Endothelial cell of umbilical vein (primary cell): ENCODE results near the gene VCL. TPM values are rescaled to one million over a fixed set of nuclear protein-coding genes. Genes with fewer than 3 reads are reported as not detected.

ENCODE experiments used
- Bru-seq: library from RNA; stranded (reverse); fragments of 400-500 nt; gene quantifications from one replicate; lab custom pipeline; 2021; lab: Mats Ljungman, UMichigan
- BruChase-seq, 2 experiments: library from RNA; stranded (reverse); fragments of 400-500 nt; gene quantifications; one replicate each; lab custom pipeline; 2021; lab: Mats Ljungman, UMichigan
- BruUV-seq: library from RNA; stranded (reverse); fragments of 400-500 nt; replicated peaks from 2 replicates; lab custom pipeline; 2021; lab: Mats Ljungman, UMichigan
- CTCF ChIA-PET: fragments of 300-600, 350-600 bp; sonication (Branson Sonifier 250); formaldehyde crosslinking; loops from one replicate; lab custom pipeline; 2021; ENCODE audit warnings: antibody characterized with exemption, inconsistent platforms; lab: Charles Lee
- POLR2A ChIA-PET: fragments of 300-600, 350-600 bp; sonication (Branson Sonifier 250); formaldehyde crosslinking; loops from one replicate; lab custom pipeline; 2021; ENCODE audit warnings: antibody characterized with exemption, inconsistent platforms; lab: Charles Lee
- DNase-seq: peaks from one replicate; pipeline ENCODE4 v3.0.0-alpha.2; 2011; ENCODE audit warnings: low read depth, low spot score
- FAIRE-seq: peaks from 2 replicates; lab custom pipeline; 2011; peaks lifted over from hg19 to GRCh38; lab: Jason Lieb, UNC
- H2AFZ ChIP-seq: 2 replicates; pipeline ENCODE4 v1.6.0; 2012; ENCODE audit warnings: low read depth, low read length, control low read depth, inconsistent platforms
- H3K27ac ChIP-seq: 2 replicates; pipeline ENCODE4 v1.5.1; 2011; ENCODE audit warnings: low read depth, mild to moderate bottlenecking, control low read depth, low read length, moderate library complexity; ENCODE audit not compliant: insufficient read depth
- H3K27me3 ChIP-seq, 2 experiments: 2 replicates each; pipeline versions ENCODE4 v1.6.0 to v1.6.1; 2011; ENCODE audit warnings: low read length in 2 of 2, mixed read lengths in 1 of 2; ENCODE audit not compliant: control insufficient read depth in 2 of 2, insufficient read depth in 2 of 2
- H3K36me3 ChIP-seq, 2 experiments: 2 replicates in 1 of 2; 3 replicates in 1 of 2; pipeline ENCODE4 v1.5.1; 2011; ENCODE audit warnings: low read length in 2 of 2, mild to moderate bottlenecking in 1 of 2, moderate library complexity in 1 of 2; ENCODE audit not compliant: control insufficient read depth in 2 of 2, insufficient read depth in 2 of 2; ENCODE audit errors: extremely low read depth in 1 of 2
- H3K4me1 ChIP-seq: 3 replicates; pipeline ENCODE4 v1.5.1; 2011; ENCODE audit warnings: mild to moderate bottlenecking, low read length; ENCODE audit not compliant: control insufficient read depth, insufficient read depth; ENCODE audit errors: extremely low read depth
- H3K4me2 ChIP-seq: 2 replicates; pipeline ENCODE4 v1.6.1; 2011; ENCODE audit warnings: low read length, control low read depth, mixed read lengths; ENCODE audit not compliant: insufficient read depth
- H3K4me3 ChIP-seq, 3 experiments: fragments of 200-600 bp in 1 of 3; sonication (generic), shearing (Covaris generic) in 1 of 3; replicated peaks in 1 of 3; 2 replicates each; pipeline ENCODE4 v1.5.1; 2011 to 2016; ENCODE audit warnings: control low read depth in 3 of 3, low read length in 3 of 3, mild to moderate bottlenecking in 2 of 3, inconsistent platforms in 1 of 3, low read depth in 1 of 3, moderate library complexity in 1 of 3; ENCODE audit not compliant: insufficient read depth in 1 of 3
- H3K79me2 ChIP-seq: 2 replicates; pipeline ENCODE4 v1.6.0; 2012; ENCODE audit warnings: low read length, inconsistent platforms; ENCODE audit not compliant: control insufficient read depth, insufficient read depth
- H3K9ac ChIP-seq: replicated peaks from 2 replicates; pipeline ENCODE3; 2011; ENCODE audit warnings: low read length, control low read depth; ENCODE audit not compliant: insufficient read depth; ENCODE audit errors: extremely low read depth
- H3K9me1 ChIP-seq: replicated peaks from 3 replicates; pipeline ENCODE4 v1.6.0; 2011; ENCODE audit warnings: mild to moderate bottlenecking, low read length; ENCODE audit not compliant: control insufficient read depth, insufficient read depth; ENCODE audit errors: extremely low read depth
- H3K9me3 ChIP-seq: replicated peaks from 2 replicates; pipeline ENCODE4 v1.5.1; 2012; ENCODE audit warnings: low read length, inconsistent platforms; ENCODE audit not compliant: control insufficient read depth, insufficient read depth
- H4K20me1 ChIP-seq: replicated peaks from 2 replicates; pipeline ENCODE3; 2011; ENCODE audit warnings: mild to moderate bottlenecking, low read length; ENCODE audit not compliant: control insufficient read depth, insufficient read depth; ENCODE audit errors: extremely low read depth
- GATA2 ChIP-seq: IDR thresholded peaks from 2 replicates; pipeline ENCODE4 v1.7.0; 2011; ENCODE audit warnings: low read depth, mild to moderate bottlenecking, moderate library complexity, mixed read lengths, low read length; ENCODE audit not compliant: insufficient read length, insufficient read depth
- POLR2A ChIP-seq: IDR thresholded peaks from 2 replicates; pipeline ENCODE4 v1.6.1; 2012; ENCODE audit warnings: low read depth, mild to moderate bottlenecking, control low read depth, low read length
- POLR2AphosphoS5 ChIP-seq: IDR thresholded peaks from 2 replicates; pipeline ENCODE4 v1.6.1; 2012; ENCODE audit warnings: low read depth, mild to moderate bottlenecking, control low read depth, low read length, moderate library complexity; ENCODE audit not compliant: insufficient read depth
- dilution Hi-C: fragments of 300-500 bp; cut with MboI; formaldehyde crosslinking; loops from one replicate; pipeline ENCODE4 v1.15.0; 2019; ENCODE audit warnings: low sequenced_read_pairs; ENCODE audit not compliant: extremely low pct_ligation_motif_present
- intact Hi-C: fragments of 100-400 bp; cut with micrococcal nuclease; formaldehyde crosslinking; loops from one replicate; pipeline ENCODE4 v1.10.0; 2022
- long read RNA-seq: library from polyadenylated mRNA; stranded (forward); transcript quantifications from one replicate; pipeline ENCODE4 v2.0.0, GENCODE V29; 2021
- polyA minus RNA-seq, 3 experiments: library from RNA; depleted of rRNA, polyadenylated mRNA; stranded (reverse); fragments of >200 nt; gene quantifications; 1 replicate in 1 of 3; 2 replicates in 2 of 3; pipeline ENCODE4 v1.2.3, GENCODE V29; 2011
- polyA plus RNA-seq, 4 experiments: library from polyadenylated mRNA; depleted of rRNA in 3 of 4; stranded (reverse) in 3 of 4; unstranded in 1 of 4; fragments of >200 nt; gene quantifications; 2 replicates each; pipeline versions ENCODE4 v1.2.1 to v1.2.3, GENCODE V29; 2011 to 2012; ENCODE audit warnings: missing spikeins in 1 of 4
- total RNA-seq: library from RNA; stranded (reverse); gene quantifications from 2 replicates; pipeline ENCODE4 v1.2.3, GENCODE V29; 2021

The VCL gene
- total RNA-seq (203 and 231 TPM in 2 replicates), polyA plus RNA-seq (92.7 and 95.4 TPM in 2 replicates), polyA minus RNA-seq (182 and 207 TPM in 2 replicates), Bru-seq, nascent RNA (percentile 96 among the genes with signal in this experiment), BruChase-seq, experiment 1, labeled RNA remaining after a 6-hour chase (percentile 93 among the genes with signal in this experiment), BruChase-seq, experiment 2, labeled RNA remaining after a 2-hour chase (percentile 88 among the genes with signal in this experiment)
- polyA plus RNA-seq (2011; cell fraction: cytosol; rRNA removed), result 82.0 and 83.1 TPM in 2 replicates
- 242 and 287 TPM in 2 replicates for polyA plus RNA-seq (2011; cell fraction: nucleus; rRNA removed)
- polyA plus RNA-seq (2012), result 141 and 150 TPM in 2 replicates
- 40.0 TPM for polyA minus RNA-seq (2011; cell fraction: cytosol; rRNA and poly(A)+ RNA removed)
- polyA minus RNA-seq (2011; cell fraction: nucleus; rRNA and poly(A)+ RNA removed), result 197 and 317 TPM in 2 replicates
- long read RNA-seq, full-length matches to known transcripts, result 154 of 260 reads
- long read RNA-seq, partial matches to known transcripts, result 36 of 260 reads
- long read RNA-seq, other reads (novel, unspliced or antisense), result 70 of 260 reads

- Histone ChIP-seq H3K4me3 (peak within 1 kb of the TSS; percentile 73 to 91 (median 86)), H3K79me2 (peaks cover 50% of the 10 kb centered on the region), H3K27ac (peak within 1 kb of the TSS; percentile 83), H3K27me3 (no peaks in the 10 kb centered on the region), H3K36me3 (no peaks in the 10 kb centered on the region), H2AFZ (peak within 1 kb of the TSS; percentile 89), H3K4me2 (peak within 1 kb of the TSS; percentile 89), H3K4me1 (peaks cover 24% of the 10 kb centered on the region), H3K9me1 (no peaks in the 10 kb centered on the region), H4K20me1 (no peaks in the 10 kb centered on the region), H3K9me3 (no peaks in the 10 kb centered on the region), H3K9ac (peak within 1 kb of the TSS; percentile 95)
- peak; percentile 99 for TF ChIP-seq POLR2A
- TF ChIP-seq POLR2AphosphoS5, result peak; percentile 99
- TF ChIP-seq GATA2, result no peak
- DNase-seq (peak; percentile 99), FAIRE-seq (peak; percentile 83)
- ChIA-PET POLR2A (interaction anchor here (0.8 to 2.8 kb wide), 5 partner anchors 8 to 111 kb away, joined by 3 to 22 read pairs (median 4); no protein-coding TSS in a partner anchor), CTCF (interaction anchor here (1.1 to 5.4 kb wide), 9 partner anchors 31 to 118 kb away, joined by 5 to 62 read pairs (median 11); no protein-coding TSS in a partner anchor)
- BruUV-seq, result TSS peak; percentile 48
- dilution Hi-C loops (no loop called here), intact Hi-C loops (loop anchor here (2.0 to 5.0 kb wide), 2 partner anchors 41 to 57 kb away; no protein-coding TSS in a partner anchor)
Observed at GRCh38 chr10:73997787-73998622, at the start of gene VCL. TSS of gene VCL (plus strand) at chr10:73998116. CDS start at chr10:73998208, 92 bp downstream.
